GM21737 (cell line): Measurements from ENCODE around the gene SLU7.
A peak's percentile ranks its signal among the peaks of the same experiment; 100 is the strongest.

Source experiments
- ATAC-seq: cut with Tn5 transposase; IDR thresholded peaks from one replicate; pipeline ENCODE4 v1.9.1; 2021; ENCODE audit warnings: mild to moderate bottlenecking, moderate library complexity; ENCODE audit not compliant: unreplicated experiment

The SLU7 gene

DNA sequence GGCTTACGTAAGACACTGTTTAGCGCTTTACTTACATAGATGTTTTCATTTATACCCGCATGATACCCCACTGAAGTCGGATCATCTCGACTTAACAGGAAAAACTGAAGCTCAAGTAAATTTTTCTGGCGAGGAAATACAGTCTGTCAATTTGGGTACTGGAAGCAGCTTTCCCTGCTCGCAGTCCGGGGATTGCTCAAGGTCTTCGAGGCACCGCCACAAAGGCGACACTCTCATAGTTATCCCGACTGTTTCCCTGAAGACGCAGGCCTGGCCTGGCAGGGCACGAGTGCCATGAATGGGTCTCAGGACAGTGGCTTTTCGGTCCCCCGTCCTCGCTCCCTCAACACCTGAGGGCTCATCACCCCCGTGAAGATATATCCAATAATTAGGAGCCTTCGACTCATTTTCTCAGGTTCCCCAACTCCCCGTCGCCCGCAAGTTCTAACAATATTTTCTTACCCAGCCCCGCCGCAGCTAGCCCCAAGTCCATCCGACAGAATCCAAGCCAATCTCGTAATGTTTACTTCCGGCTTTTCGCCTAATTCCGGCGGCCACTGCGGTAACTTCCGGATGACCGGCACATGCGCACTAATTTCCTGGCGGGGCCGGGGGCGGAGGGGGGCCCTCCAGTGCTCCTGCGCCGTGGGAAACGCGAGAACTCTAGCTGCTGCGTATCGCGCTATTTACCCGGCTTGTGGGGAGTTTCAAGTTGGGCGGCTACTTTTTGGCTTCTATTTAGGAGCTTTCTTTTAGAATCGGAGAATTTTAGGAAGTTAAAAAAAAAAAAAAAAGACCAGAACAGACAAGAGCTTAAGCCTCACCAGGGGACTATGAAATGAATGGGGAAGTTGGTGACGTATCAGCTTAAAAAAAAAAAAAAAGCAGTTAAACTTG, at the start of gene SLU7:
Gene SLU7 (minus strand): TSS at position 521 of the 897 bp plus-strand sequence. CDS start 3,787 bp downstream, outside the sequence.
- ATAC-seq, result peak; percentile 62

DNA sequence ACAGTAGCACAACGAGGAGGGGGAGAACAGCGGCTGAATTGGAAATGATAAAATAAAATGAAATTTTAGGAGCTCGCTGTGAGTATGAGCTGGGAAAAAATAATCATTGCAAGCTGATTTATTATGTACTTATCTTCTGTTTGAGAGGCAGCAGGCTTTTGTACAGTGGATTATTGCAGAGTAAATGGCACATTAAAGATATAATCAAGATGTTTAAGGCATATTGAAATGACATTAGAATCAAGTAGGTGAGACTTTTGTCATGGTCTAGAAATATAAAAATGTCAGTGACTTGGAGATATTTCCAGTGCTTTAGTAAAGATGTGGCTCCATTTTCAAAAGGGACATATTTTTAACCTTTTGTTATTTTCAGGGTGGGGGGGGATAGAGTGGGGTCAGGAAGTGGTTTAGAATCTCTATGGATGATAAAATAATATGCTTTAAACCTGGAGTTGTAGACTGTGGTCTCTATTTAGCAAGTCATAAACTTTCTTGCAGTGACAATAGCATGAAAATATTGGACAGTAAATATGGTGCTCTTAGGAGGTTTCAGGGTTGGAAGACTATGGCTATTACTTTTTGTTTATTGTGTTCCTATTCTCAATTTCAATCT, 49.6 kb upstream of the SLU7 start:
- ATAC-seq, result no peak

DNA sequence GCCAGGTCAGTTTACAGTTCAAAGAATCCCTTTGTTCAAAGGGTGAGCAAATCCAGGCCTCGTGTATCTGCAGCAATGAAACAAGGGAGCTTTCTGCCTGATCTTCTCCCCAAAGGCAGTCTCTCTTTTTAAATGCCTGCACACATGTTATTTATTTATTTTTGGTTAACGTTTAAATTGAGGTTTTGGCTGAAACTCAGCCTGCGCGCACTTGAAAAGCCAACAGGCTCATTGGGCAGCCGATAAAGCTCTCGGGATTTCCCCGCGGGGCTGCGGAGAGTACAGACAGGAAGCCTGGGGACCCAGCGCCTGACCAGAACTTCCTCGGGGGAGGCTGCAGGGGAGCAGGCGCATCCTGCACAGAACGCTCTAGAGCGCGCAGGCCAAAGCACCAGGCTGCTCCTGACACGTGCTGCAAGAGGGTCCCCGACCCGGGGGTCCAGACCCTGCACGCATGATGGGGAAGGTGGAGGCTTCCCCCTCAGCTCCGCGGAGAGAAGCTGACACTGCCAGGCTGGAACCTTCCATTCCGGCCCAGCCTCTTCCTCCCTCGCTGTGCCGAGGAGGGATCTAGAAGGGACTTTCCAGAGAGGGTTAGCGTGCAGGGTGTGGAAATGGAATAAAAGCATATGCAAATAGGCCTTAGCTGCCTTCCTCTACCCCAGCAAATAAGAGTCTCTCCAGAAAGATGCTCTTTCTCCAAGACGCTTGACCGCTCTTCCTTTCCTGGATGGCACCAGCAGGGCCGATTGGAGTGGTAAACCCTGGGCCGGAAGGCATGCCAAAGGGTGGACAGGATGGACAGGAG, 48.9 kb upstream of the SLU7 start:
- ATAC-seq, result peak; percentile 90

- no peak for ATAC-seq
These were observed 48.1 kb upstream of the SLU7 start for GRCh38 chr5:160466889-160467554.

DNA sequence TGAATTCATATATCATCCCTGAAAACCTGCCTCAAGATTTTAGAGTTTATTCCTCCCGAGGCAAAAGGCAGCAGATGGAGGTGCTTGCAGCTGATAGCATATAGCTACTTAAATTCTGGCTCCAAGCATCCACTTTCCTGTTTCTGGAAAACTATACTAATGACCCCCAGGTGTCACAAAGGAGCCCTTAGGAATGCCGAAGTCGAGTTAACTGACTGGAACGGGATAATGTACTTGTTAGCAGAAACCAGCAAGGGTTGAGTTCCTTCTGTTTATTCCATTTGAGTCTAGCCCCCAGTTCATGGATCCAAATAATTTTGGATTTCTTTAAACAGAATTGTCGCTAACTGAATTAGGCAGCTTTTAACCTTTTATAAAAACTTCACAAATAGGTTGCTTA, 47.2 kb upstream of the SLU7 start:
- no peak for ATAC-seq

GRCh38 chr5:160464466-160464797, 45.6 kb upstream of the SLU7 start:
- ATAC-seq, result no peak

DNA sequence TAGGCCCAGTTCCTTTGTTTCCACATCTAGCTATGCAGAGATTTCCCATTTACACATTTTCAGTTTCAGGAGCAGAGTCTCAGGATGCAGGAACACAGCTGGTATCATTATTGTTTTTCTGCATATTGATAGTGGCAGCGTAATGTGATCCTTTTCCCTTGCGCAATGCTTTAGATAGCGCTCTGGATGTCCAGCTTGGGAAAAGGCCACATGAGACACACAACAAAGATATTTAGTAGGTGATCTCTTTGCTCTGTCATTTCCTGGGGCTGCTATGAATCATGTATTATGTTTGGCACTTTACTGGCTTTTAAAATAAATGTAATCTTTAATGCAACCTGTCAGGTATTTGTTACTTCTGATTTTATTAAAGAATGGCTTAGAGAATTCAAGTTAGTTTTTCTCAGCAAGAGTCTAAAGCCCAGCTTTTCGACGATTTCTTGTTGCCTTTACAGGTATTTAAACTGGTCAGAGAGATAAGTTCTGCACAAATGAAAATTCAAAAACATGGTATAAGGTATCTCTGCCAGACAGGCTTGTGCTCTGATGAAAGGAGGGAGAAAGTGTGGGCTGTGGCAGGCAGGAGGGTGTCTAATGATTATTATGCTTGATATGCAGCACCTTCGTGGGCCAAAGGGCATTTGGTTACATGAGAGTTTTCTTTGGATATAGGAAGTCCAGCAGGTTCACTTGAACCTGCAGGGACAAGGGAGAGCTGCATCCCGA, 45.0 kb upstream of the SLU7 start:
- no peak for ATAC-seq

- no peak for ATAC-seq
These were observed 44.3 kb upstream of the SLU7 start for GRCh38 chr5:160463227-160463626.

- peak; percentile 34 for ATAC-seq
These were observed 43.3 kb upstream of the SLU7 start for GRCh38 chr5:160462167-160462566.

GRCh38 chr5:160461378-160461777, 42.5 kb upstream of the SLU7 start:
- no peak for ATAC-seq

GRCh38 chr5:160460377-160461049, 41.6 kb upstream of the SLU7 start:
- no peak for ATAC-seq

DNA sequence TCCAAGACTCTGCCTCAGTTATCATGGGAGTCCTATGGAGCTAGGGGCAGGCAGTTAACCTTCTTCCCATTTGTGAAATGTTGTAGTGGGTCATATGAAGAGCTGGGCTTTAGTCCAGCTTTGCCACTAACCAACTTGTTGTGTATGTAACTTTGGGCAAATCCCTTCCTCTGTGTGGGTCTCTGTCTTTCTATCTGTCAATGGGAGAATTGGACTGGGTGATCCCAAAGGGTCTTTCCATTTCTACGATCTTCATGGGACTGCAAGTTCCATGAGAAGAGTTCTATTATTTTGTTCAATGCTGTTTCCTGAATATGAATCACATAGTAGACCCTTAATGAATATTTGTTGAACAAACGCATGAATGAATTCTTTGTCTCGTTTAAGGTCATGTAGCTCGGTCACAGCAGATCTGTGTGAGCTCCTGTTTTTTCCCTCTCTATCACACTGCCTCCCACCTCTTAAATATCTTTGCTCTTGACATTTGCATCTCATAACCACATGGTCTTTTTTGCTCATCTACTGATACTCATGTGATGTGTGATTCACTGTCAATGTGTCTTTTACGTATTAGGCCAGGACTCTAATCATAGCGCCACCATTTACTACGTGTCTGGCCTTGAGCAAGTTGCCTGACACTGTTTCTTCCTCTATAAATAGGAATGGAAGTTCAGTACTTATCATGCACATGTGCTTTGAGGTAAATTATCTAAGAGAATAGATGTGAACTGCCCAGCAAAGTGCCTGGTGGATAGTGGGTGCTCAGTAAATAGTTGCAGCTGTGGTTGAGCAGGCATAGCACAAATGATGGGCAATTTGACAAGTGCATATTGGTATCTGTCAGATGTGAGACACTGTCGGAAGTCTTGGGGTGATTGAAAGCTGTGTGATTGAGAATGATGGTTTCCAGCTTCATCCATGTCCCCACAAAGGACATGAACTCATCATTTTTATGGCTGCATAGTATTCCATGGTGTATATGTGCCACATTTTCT, 40.2 kb upstream of the SLU7 start:
- peak; percentile 60 for ATAC-seq

GRCh38 chr5:160457252-160457651, 38.4 kb upstream of the SLU7 start:
- ATAC-seq, result no peak

GRCh38 chr5:160456480-160457177, 37.7 kb upstream of the SLU7 start:
- no peak for ATAC-seq

- no peak for ATAC-seq
These were observed 36.7 kb upstream of the SLU7 start for GRCh38 chr5:160455600-160455999.

DNA sequence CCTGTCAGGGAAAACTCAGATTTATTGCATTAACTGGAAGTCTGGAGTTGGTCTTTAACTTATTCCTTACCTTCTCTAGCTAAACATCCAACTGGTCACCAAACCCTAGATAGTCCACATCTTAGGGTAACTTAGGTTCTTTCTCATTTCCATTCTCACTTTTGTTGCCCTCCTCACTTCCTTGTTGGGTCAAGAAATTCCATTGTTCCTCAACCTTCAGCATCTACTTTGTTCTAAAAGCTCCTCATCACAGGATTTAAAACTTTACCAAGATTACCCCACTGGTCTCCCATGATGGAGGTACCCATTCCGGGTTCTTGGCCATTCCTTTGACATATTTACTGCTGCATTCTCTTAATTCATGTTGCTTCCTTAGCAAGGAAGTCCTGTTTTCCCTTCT, 34.9 kb upstream of the SLU7 start:
- ATAC-seq, result no peak

- ATAC-seq, result no peak
These were observed 33.9 kb upstream of the SLU7 start for GRCh38 chr5:160452795-160453194.

- no peak for ATAC-seq
These were observed 33.2 kb upstream of the SLU7 start for GRCh38 chr5:160452036-160452435.
